OCI-LY3 (cell line): Measurements from ENCODE around the gene ERICH4.

Experiments
- CTCF ChIP-seq: fragments of 200-600, 300-600 bp; sonication (generic); IDR thresholded peaks from 2 replicates; pipeline ENCODE4 v1.5.1; 2014; ENCODE audit warnings: antibody characterized with exemption, low read length, low read depth
- EZH2phosphoT487 ChIP-seq: fragments of 200-600 bp; shearing (Covaris generic); IDR thresholded peaks from 2 replicates; pipeline ENCODE4 v1.6.1; 2018; ENCODE audit warnings: antibody characterized with exemption, mixed run types, low read depth

- TF ChIP-seq CTCF (no peak), EZH2phosphoT487 (no peak)
Observed at GRCh38 chr19:41416194-41416674, 26.7 kb upstream of the ERICH4 start.
